Gastroesophageal sphincter (tissue), 4 donors: ENCODE results near the gene OPCML. TPM values are rescaled to one million over a fixed set of nuclear protein-coding genes. Genes with fewer than 3 reads are reported as not detected.

ENCODE experiments used
- ATAC-seq: fragments of 150-250 bp; one replicate; pipeline ENCODE4 v1.9.1; 2016; ENCODE audit warnings: mild to moderate bottlenecking, moderate library complexity
- H3K27ac ChIP-seq, 4 donors: fragments of 200-600 bp; sonication (generic) in 3 of 4; 1 replicate in 3 of 4; 2 replicates in 1 of 4; pipeline ENCODE4 v1.5.1; 2016 to 2019
- H3K27me3 ChIP-seq: fragments of 200-600 bp; sonication (generic); one replicate; pipeline ENCODE4 v1.5.1; 2019
- H3K36me3 ChIP-seq, 2 donors: fragments of 200-600 bp; sonication (generic); one replicate each; pipeline ENCODE4 v1.5.1; 2019; ENCODE audit warnings: control low read depth in 1 of 2
- H3K4me1 ChIP-seq, 3 donors: fragments of 200-600 bp; sonication (generic); 1 replicate in 2 of 3; 2 replicates in 1 of 3; pipeline ENCODE4 v1.5.1; 2016 to 2019; ENCODE audit warnings: control low read depth in 2 of 3
- H3K4me3 ChIP-seq, 2 donors: fragments of 200-600 bp; sonication (generic); one replicate each; pipeline ENCODE4 v1.5.1; 2019; ENCODE audit warnings: mild to moderate bottlenecking in 1 of 2, moderate library complexity in 1 of 2
- H3K9me3 ChIP-seq, 3 donors: fragments of 200-600 bp; sonication (generic); one replicate each; pipeline ENCODE4 v1.5.1; 2017 to 2019; ENCODE audit warnings: control low read depth in 2 of 3
- CTCF ChIP-seq, 4 experiments: fragments of 200-600 bp in 2 of 4; fragments of 450-650 bp in 2 of 4; sonication (generic) in 1 of 4; IDR thresholded peaks; one replicate each; pipeline ENCODE4 v1.5.1; 2017 to 2019; ENCODE audit warnings: antibody characterized with exemption in 4 of 4, mild to moderate bottlenecking in 2 of 4, moderate library complexity in 2 of 4
- EP300 ChIP-seq: sonication (generic); formaldehyde crosslinking; IDR thresholded peaks from one replicate; pipeline ENCODE4 v1.6.1; 2017; ENCODE audit warnings: antibody characterized with exemption, mild to moderate bottlenecking
- POLR2A ChIP-seq, 2 donors: fragments of 450-650 bp; IDR thresholded peaks; one replicate each; pipeline ENCODE4 v1.6.1; 2017; ENCODE audit warnings: antibody characterized with exemption in 2 of 2, mild to moderate bottlenecking in 2 of 2, moderate library complexity in 1 of 2
- POLR2AphosphoS5 ChIP-seq: sonication (generic); formaldehyde crosslinking; IDR thresholded peaks from one replicate; pipeline ENCODE4 v1.6.1; 2017; ENCODE audit warnings: antibody characterized with exemption
- WGBS, 2 donors: methylation state at CpG; one replicate each; pipeline ENCODE4 v1.1.5; 2018; ENCODE audit warnings: low coverage in 1 of 2; 5-methylcytosine and 5-hydroxymethylcytosine counted together
- total RNA-seq, 4 donors: library from RNA; depleted of rRNA; stranded (reverse); fragments of >200 nt; gene quantifications; one replicate each; pipeline ENCODE4 v1.1.0, GENCODE V29; 2016

Gene OPCML
- total RNA-seq, 4 donors from 2014 or later = 0.13 to 0.93 (median 0.33) TPM

DNA sequence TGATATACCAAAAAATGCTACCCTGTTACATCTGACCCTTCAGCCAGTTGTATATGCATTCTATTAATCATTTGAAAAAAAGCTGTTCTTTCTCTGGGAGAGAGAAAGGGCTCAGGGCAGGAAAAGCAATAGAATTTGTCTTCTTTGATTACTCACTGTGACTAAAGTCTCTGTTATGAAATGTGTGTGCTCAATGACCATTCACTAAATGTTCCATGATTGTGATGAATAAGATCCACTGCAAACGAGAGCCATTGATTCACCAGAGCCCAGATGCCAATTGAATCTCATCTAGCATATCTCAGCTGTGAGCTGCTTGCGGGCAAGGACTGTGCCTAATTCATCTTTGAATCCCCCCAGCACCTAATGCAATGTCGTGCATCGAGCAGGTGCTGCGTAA is 184.3 kb downstream of the OPCML start:
- TF ChIP-seq CTCF (IDR thresholded peaks at IDR 0.05) (no peak), POLR2AphosphoS5 (no peak), EP300 (no peak), POLR2A (IDR thresholded peaks at IDR 0.05) (no peak)
- Histone ChIP-seq H3K4me1 (no peaks in the 10 kb centered on the region), H3K27ac (no peak overlapping the region), H3K9me3 (no peaks in the 10 kb centered on the region), H3K36me3 (no peaks in the 10 kb centered on the region), H3K4me3 (no peak overlapping the region), H3K27me3 (no peaks in the 10 kb centered on the region)
- no peak for ATAC-seq
- 69% methylated on average over 5 of the region's 5 CpGs; no CpG with 5 or more reads in 1 of the 2 donors for WGBS, 2 donors

GRCh38 chr11:133346137-133346536 is 186.2 kb downstream of the OPCML start:
- no peak for ATAC-seq
- TF ChIP-seq POLR2A (IDR thresholded peaks at IDR 0.05) = no peak
- no peak for TF ChIP-seq CTCF (IDR thresholded peaks at IDR 0.05)
- TF ChIP-seq POLR2AphosphoS5 = no peak
- TF ChIP-seq EP300 = no peak
- Histone ChIP-seq H3K36me3 (no peaks in the 10 kb centered on the region), H3K27me3 (no peaks in the 10 kb centered on the region), H3K4me3 (no peak overlapping the region), H3K4me1 (no peaks in the 10 kb centered on the region), H3K27ac (no peak overlapping the region), H3K9me3 (no peaks in the 10 kb centered on the region)
- WGBS, 2 donors = 83 to 88% methylated on average over 3 to 5 of the region's 5 CpGs

DNA sequence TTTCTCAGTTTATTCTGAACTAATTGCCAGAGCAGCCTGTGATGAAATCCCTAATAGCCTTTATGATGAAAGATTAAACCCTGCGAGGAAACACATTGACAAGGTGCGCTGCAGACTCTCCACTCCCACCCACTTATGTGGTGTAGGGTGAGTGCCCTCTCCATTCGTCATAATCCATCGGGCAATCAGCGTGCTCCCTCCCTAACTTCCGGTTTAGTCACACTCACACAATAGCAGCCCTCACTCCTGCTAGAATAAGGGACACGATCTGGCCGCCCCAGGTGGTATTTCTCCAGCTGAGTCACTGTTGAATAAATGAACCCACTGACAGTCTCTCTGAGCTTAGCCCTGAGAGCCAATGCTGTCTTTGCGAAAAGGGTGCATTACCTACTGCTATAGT is 188.3 kb downstream of the OPCML start:
- no peak for TF ChIP-seq CTCF (IDR thresholded peaks at IDR 0.05)
- TF ChIP-seq POLR2AphosphoS5 = no peak
- no peak for TF ChIP-seq POLR2A (IDR thresholded peaks at IDR 0.05)
- no peak for TF ChIP-seq EP300
- H3K4me3 ChIP-seq = no peak overlapping the region
- no peaks in the 10 kb centered on the region for H3K9me3 ChIP-seq
- H3K27me3 ChIP-seq = no peaks in the 10 kb centered on the region
- ATAC-seq = no peak
- H3K4me1 ChIP-seq = no peaks in the 10 kb centered on the region
- H3K27ac ChIP-seq = no peak overlapping the region
- no peaks in the 10 kb centered on the region for H3K36me3 ChIP-seq
- WGBS, 2 donors = 16 to 31% methylated on average over 3 to 9 of the region's 9 CpGs

- no peak overlapping the region for H3K27ac ChIP-seq
- no peak for ATAC-seq
- 77 to 78% methylated on average over 3 to 5 of the region's 5 CpGs for WGBS, 2 donors
- peaks cover 0 to 4% (median 0%) of the 10 kb centered on the region in 3 donors for H3K9me3 ChIP-seq
- H3K4me1 ChIP-seq = no peaks in the 10 kb centered on the region
- H3K27me3 ChIP-seq = no peaks in the 10 kb centered on the region
- no peak overlapping the region for H3K4me3 ChIP-seq
- TF ChIP-seq POLR2A (IDR thresholded peaks at IDR 0.05) (no peak), EP300 (no peak), CTCF (IDR thresholded peaks at IDR 0.05) (no peak), POLR2AphosphoS5 (no peak)
- no peaks in the 10 kb centered on the region for H3K36me3 ChIP-seq
These were observed 192.7 kb downstream of the OPCML start for GRCh38 chr11:133339495-133340140.

DNA sequence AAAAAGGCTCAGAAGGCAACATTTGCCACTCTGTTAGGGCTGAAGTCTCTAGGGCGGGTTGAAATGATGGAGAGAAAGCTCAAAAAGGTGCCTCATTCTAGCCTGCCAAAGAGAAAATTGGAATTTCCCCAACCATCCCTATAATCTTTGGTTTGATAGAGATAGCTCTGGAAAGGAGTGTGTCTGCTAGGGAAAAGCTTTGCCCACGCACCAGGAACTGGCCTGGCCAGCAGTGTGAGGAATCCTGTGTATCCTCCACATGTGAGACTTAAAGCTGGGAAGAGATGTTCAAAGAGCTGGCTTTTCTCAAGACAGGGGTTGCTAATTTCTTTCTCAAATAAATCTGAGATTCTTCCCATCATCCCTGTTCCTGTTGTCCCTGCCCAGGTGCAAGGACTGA is 193.7 kb downstream of the OPCML start:
- WGBS, 2 donors = 57 to 100% methylated on average over 1 of the region's 2 CpGs
- ATAC-seq = no peak
- Histone ChIP-seq H3K27me3 (no peaks in the 10 kb centered on the region), H3K36me3 (no peaks in the 10 kb centered on the region), H3K4me1 (no peaks in the 10 kb centered on the region), H3K4me3 (no peak overlapping the region), H3K9me3 (peaks cover 0 to 4% (median 0%) of the 10 kb centered on the region in 3 donors), H3K27ac (no peak overlapping the region)
- TF ChIP-seq EP300 (no peak), POLR2A (IDR thresholded peaks at IDR 0.05) (no peak), POLR2AphosphoS5 (no peak), CTCF (IDR thresholded peaks at IDR 0.05) (no peak)
